WI38 (cell line): ENCODE data around the gene STUB1.

ENCODE experiments used
- H3K4me3 ChIP-seq: 2 replicates; pipeline ENCODE4 v1.5.1; 2011; ENCODE audit warnings: low read depth, mild to moderate bottlenecking, control low read depth, low read length
- TF ChIP-seq, protein P1 (sequence below): IDR thresholded peaks from 2 replicates; pipeline ENCODE4 v1.5.1; 2012; ENCODE audit warnings: low read depth, mild to moderate bottlenecking, control low read depth, low read length

Gene STUB1

DNA sequence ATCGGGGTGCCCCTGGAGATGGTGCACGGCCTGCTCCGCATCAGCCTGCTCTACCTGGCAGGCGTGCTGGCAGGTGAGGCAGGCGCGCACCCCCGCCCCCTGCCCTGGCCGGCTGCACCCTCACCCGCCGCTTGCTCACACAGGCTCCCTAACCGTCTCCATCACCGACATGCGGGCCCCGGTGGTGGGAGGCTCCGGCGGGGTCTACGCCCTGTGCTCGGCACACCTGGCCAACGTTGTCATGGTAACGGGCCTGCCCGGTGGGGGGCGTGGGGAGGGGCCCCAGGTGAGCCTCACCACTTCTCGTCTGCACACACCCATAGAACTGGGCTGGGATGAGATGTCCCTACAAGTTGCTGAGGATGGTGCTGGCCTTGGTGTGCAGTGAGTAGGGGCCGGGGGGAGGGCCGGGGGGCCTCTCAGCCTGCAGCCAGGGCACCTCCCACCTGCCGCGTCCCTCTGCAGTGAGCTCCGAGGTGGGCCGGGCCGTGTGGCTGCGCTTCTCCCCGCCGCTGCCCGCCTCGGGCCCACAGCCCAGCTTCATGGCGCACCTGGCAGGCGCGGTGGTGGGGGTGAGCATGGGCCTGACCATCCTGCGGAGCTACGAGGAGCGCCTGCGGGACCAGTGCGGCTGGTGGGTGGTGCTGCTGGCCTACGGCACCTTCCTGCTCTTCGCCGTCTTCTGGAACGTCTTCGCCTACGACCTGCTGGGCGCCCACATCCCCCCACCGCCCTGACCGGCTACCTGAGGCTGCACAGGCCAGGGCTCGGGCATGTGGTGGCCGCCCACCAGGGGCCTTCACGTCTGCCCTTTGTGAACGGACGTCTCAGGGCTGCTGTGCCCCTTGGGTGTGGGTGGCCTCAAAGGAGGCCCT, 2.7 kb upstream of the STUB1 start:
- no peak overlapping the region for H3K4me3 ChIP-seq
- TF ChIP-seq, protein P1, sequence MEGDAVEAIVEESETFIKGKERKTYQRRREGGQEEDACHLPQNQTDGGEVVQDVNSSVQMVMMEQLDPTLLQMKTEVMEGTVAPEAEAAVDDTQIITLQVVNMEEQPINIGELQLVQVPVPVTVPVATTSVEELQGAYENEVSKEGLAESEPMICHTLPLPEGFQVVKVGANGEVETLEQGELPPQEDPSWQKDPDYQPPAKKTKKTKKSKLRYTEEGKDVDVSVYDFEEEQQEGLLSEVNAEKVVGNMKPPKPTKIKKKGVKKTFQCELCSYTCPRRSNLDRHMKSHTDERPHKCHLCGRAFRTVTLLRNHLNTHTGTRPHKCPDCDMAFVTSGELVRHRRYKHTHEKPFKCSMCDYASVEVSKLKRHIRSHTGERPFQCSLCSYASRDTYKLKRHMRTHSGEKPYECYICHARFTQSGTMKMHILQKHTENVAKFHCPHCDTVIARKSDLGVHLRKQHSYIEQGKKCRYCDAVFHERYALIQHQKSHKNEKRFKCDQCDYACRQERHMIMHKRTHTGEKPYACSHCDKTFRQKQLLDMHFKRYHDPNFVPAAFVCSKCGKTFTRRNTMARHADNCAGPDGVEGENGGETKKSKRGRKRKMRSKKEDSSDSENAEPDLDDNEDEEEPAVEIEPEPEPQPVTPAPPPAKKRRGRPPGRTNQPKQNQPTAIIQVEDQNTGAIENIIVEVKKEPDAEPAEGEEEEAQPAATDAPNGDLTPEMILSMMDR = no peak

DNA sequence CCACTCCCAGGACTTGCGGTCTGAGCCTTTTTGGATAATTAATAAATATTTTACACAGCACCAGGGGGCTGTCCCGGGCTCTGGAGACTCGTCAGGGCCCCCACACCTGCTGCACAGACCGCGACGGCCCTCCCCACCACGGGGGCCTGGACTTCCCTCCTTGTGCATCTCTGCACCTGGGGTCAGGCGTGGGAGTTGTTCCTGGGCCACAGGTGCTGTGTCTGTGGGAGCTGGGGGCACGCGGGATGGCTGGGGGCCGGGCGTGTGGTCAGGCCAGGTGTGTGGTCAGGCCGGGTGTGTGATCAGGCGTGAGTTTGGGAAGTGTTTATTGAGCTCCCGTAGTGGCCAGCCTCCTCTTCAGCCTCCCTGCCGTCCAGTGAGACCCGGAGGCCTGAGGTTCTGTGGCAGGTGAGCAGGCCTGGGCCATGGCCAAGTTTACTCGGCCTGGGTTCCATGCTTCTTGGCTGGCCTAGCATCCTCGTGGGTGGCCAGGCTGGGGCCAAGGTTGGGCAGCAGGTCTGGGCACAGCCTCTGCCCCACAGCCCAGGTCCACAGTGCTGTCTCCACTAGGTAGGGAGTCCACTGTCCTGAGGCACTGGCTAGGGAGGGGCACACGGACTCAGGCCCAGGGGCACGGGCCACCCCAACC, 1.9 kb upstream of the STUB1 start:
- TF ChIP-seq, protein P1 = no peak
- H3K4me3 ChIP-seq = no peak overlapping the region

DNA sequence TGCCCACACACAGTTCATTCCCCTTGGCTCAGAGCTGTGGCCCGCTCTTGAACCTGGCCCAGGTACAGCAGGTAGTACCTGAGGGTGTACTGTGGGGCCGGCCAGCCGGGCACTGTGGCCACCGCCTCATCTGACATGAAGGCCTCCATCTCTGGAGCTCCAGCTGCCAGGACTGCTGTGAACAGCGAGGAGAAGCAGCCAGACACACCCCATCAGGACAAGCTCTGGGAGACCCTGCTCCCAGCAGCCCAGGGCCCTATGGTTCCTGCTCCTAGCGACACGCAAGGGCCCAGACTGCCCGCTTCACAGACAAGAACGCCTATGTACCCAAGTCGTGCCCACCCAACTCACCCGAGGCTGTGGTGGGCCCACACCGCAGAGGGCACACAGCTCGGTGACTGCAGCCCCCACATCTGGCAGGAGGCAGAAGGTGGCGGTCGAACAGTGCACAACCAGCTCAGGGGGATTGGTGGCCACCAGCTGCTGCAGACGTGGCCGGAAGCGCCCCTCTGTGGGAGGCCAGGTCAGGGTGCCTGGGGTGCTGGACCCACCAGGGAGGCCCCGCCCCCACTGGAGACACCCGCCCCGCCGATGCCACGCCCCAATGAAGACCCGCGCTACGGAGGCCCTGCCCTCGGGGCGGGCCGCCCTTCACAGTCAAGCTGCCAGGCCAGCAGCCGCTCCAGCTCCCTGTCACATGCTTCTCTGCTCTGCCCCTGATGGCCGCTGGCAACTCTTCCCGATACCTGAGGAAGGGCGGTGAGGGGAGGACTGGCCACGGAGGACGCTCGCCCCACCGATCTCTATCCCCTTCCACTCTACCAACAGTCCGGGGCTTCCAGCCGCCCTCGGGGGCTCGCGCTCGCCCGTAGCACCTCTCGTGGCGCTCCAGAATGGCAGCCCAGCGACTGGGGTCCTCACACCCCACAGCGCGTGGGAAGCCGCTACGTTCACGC, 1.1 kb upstream of the STUB1 start:
- peak overlapping the region; percentile 53 for H3K4me3 ChIP-seq
- TF ChIP-seq, protein P1 = no peak

DNA sequence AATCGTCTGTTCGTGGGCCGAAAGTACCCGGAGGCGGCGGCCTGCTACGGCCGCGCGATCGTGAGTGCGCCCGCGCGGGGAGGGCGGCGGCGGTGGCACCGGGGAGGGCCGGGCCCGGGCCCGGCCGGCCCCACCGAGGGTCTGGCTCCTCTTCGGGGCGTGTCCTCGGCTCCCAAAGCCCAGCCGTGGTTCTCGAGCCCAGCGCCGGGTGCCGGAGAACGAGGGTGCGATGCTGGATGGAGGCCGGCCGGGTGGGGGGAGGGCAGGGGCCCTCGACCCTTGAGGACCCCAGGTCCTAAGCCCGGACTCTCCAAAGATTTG, 375 bp downstream of the STUB1 start:
- TF ChIP-seq, protein P1 = no peak
- peak overlapping the region; percentile 82 for H3K4me3 ChIP-seq

DNA sequence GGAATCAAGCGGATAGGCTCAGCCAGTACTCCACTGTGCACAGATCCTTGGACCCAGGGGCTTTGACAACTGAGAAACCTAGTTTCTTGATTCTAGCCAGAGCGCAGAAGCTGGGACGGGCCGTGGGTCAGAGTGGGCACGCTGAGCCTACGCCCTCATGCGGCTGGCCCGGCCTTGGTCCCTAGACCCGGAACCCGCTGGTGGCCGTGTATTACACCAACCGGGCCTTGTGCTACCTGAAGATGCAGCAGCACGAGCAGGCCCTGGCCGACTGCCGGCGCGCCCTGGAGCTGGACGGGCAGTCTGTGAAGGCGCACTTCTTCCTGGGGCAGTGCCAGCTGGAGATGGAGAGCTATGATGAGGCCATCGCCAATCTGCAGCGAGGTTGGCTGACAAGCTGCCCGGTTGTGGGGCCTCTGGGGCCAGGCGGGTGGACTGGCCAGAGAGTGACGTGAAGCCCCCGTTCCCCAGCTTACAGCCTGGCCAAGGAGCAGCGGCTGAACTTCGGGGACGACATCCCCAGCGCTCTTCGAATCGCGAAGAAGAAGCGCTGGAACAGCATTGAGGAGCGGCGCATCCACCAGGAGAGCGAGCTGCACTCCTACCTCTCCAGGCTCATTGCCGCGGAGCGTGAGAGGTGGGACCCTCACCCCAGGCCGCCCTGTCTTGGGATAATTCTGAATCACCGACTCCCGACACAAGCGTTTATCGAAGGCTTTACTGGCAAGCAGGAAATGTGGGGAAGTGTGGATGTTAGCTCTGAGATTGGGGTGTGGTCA, 946 bp downstream of the STUB1 start:
- TF ChIP-seq, protein P1 = no peak
- H3K4me3 ChIP-seq = peak overlapping the region; percentile 82

DNA sequence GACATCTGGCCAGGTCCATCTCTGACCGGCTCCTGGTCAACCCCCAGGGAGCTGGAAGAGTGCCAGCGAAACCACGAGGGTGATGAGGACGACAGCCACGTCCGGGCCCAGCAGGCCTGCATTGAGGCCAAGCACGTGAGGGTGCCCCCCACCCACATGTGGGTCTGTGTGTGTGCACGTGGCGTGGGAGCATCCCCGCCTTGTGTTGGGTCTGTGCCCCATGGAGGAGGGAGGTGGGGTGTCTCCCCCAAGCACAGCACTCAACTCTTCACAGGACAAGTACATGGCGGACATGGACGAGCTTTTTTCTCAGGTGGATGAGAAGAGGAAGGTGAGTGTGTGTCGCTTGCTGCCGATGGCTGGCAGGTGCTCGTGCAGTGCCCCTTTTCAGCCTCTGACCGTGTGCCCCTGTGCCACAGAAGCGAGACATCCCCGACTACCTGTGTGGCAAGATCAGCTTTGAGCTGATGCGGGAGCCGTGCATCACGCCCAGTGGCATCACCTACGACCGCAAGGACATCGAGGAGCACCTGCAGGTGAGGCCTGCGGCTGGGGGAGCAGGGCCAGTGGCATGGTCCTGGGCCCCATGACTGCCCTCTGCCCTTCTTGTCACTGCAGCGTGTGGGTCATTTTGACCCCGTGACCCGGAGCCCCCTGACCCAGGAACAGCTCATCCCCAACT, 1.7 kb downstream of the STUB1 start:
- H3K4me3 ChIP-seq = peak overlapping the region; percentile 82
- TF ChIP-seq, protein P1 = no peak
